K562 (cell line): ENCODE results near the gene ZNF549. TPM values are rescaled to one million over a fixed set of nuclear protein-coding genes. Genes with fewer than 3 reads are reported as not detected.

Source experiments
- CC2D1A ChIP-seq: fragments of 450-650 bp; IDR thresholded peaks from 2 replicates; pipeline ENCODE4 v1.6.1; 2017; ENCODE audit warnings: mild to moderate bottlenecking
- EGR1 ChIP-seq: fragments of 450-650 bp; conservative IDR thresholded peaks from 2 replicates; pipeline ENCODE4 v1.6.1; 2017; ENCODE audit warnings: mild to moderate bottlenecking
- ELF4 ChIP-seq: fragments of 450-650 bp; formaldehyde crosslinking; IDR thresholded peaks from 2 replicates; pipeline ENCODE4 v1.4.0; 2022; ENCODE audit warnings: missing genetic modification characterization
- FOXA3 ChIP-seq, 2 experiments: fragments of 450-650 bp in 1 of 2; sonication (generic) in 1 of 2; formaldehyde crosslinking; IDR thresholded peaks in 1 of 2; conservative IDR thresholded peaks in 1 of 2; 2 replicates each; pipeline versions ENCODE4 v1.4.0 to v1.8.0; 2020 to 2022; ENCODE audit warnings: mild to moderate bottlenecking in 2 of 2, missing genetic modification reagents in 1 of 2
- GABPB1 ChIP-seq: sonication (generic); formaldehyde crosslinking; IDR thresholded peaks from 2 replicates; pipeline ENCODE4 v1.8.0; 2022; ENCODE audit warnings: mild to moderate bottlenecking, missing genetic modification reagents
- HCFC1 ChIP-seq: IDR thresholded peaks from 2 replicates; pipeline ENCODE4 v1.6.1; 2012; ENCODE audit warnings: low read depth, low read length, improper control_type of control experiment
- HINFP ChIP-seq: fragments of 450-650 bp; conservative IDR thresholded peaks from 2 replicates; pipeline ENCODE4 v1.6.1; 2016; ENCODE audit warnings: missing genetic modification characterization, low read depth, mild to moderate bottlenecking, control low read depth, missing compliant biosample characterization
- HNRNPLL ChIP-seq: fragments of 200-400 bp; formaldehyde crosslinking; IDR thresholded peaks from 2 replicates; pipeline ENCODE4 v1.6.1; 2017; ENCODE audit warnings: low read length, low read depth, mild to moderate bottlenecking; ENCODE audit not compliant: poor library complexity, severe bottlenecking
- IRF1 ChIP-seq: sonication (generic); formaldehyde crosslinking; IDR thresholded peaks from 2 replicates; pipeline ENCODE4 v1.8.0; 2022; ENCODE audit warnings: missing genetic modification reagents, mild to moderate bottlenecking, borderline replicate concordance
- L3MBTL2 ChIP-seq: fragments of 450-650 bp; IDR thresholded peaks from 2 replicates; pipeline ENCODE4 v1.6.1; 2016; ENCODE audit warnings: mild to moderate bottlenecking, moderate library complexity
- MTA2 ChIP-seq: fragments of 450-650 bp; IDR thresholded peaks from 2 replicates; pipeline ENCODE4 v1.6.1; 2016; ENCODE audit warnings: low read depth
- NONO ChIP-seq, 2 experiments: fragments of 200-400 bp in 1 of 2; fragments of 450-650 bp in 1 of 2; formaldehyde crosslinking in 1 of 2; IDR thresholded peaks; 2 replicates each; pipeline ENCODE4 v1.6.1; 2017; ENCODE audit warnings: low read depth in 2 of 2, mild to moderate bottlenecking in 2 of 2, moderate library complexity in 2 of 2, low read length in 1 of 2
- NR2C1 ChIP-seq, 2 experiments: fragments of 450-650 bp; IDR thresholded peaks; 2 replicates each; pipeline ENCODE4 v1.6.1; 2017; ENCODE audit warnings: mild to moderate bottlenecking in 2 of 2, antibody characterized with exemption in 1 of 2, inconsistent platforms in 1 of 2, missing compliant biosample characterization in 1 of 2, missing genetic modification characterization in 1 of 2
- NR2F6 ChIP-seq: fragments of 450-650 bp; formaldehyde crosslinking; IDR thresholded peaks from 2 replicates; pipeline ENCODE4 v1.4.0; 2020; ENCODE audit warnings: mild to moderate bottlenecking
- POLR2G ChIP-seq: fragments of 200-400 bp; formaldehyde crosslinking; IDR thresholded peaks from 2 replicates; pipeline ENCODE4 v1.6.1; 2017; ENCODE audit warnings: low read depth, mild to moderate bottlenecking, antibody characterized with exemption, low read length, moderate library complexity
- PRPF4 ChIP-seq: fragments of 200-400 bp; formaldehyde crosslinking; IDR thresholded peaks from one replicate; pipeline ENCODE4 v1.6.1; 2017; ENCODE audit warnings: low read length, low read depth, mild to moderate bottlenecking; ENCODE audit not compliant: insufficient read depth, poor library complexity, severe bottlenecking
- RBM17 ChIP-seq: fragments of 200-400 bp; formaldehyde crosslinking; IDR thresholded peaks from 2 replicates; pipeline ENCODE4 v1.6.1; 2017; ENCODE audit warnings: low read depth, mild to moderate bottlenecking, low read length, borderline replicate concordance
- SIX5 ChIP-seq, 2 experiments: IDR thresholded peaks; 2 replicates each; pipeline ENCODE4 v1.6.1; 2011; ENCODE audit warnings: low read length in 2 of 2, borderline replicate concordance in 1 of 2, low read depth in 1 of 2, mild to moderate bottlenecking in 1 of 2, moderate library complexity in 1 of 2; ENCODE audit not compliant: insufficient read depth in 1 of 2
- SMAD3 ChIP-seq: fragments of 450-650 bp; formaldehyde crosslinking; conservative IDR thresholded peaks from 2 replicates; pipeline ENCODE4 v1.4.0; 2020; ENCODE audit warnings: mild to moderate bottlenecking
- SNRNP70 ChIP-seq: fragments of 200-400 bp; formaldehyde crosslinking; optimal IDR thresholded peaks from 2 replicates; pipeline ENCODE3; 2017; ENCODE audit warnings: low read depth, low read length
- SRSF9 ChIP-seq: fragments of 200-400 bp; formaldehyde crosslinking; IDR thresholded peaks from 2 replicates; pipeline ENCODE4 v1.6.1; 2017; ENCODE audit warnings: low read depth, low read length, borderline replicate concordance
- TBL1XR1 ChIP-seq, 2 experiments: IDR thresholded peaks; 2 replicates each; pipeline ENCODE4 v1.6.1; 2012; ENCODE audit warnings: improper control_type of control experiment in 2 of 2, low read length in 2 of 2, mild to moderate bottlenecking in 1 of 2
- ZBTB8A ChIP-seq: fragments of 450-650 bp; IDR thresholded peaks from 2 replicates; pipeline ENCODE4 v1.6.1; 2018; ENCODE audit warnings: mild to moderate bottlenecking, moderate library complexity; ENCODE audit not compliant: partially characterized antibody
- ZNF280A ChIP-seq: fragments of 450-650 bp; IDR thresholded peaks from 2 replicates; pipeline ENCODE4 v1.6.1; 2018; ENCODE audit warnings: mild to moderate bottlenecking, low read depth; ENCODE audit not compliant: partially characterized antibody
- ZNF282 ChIP-seq: sonication (generic); formaldehyde crosslinking; IDR thresholded peaks from 2 replicates; pipeline ENCODE4 v1.8.1; 2023; ENCODE audit warnings: missing genetic modification reagents
- polyA plus RNA-seq, 8 experiments: library from polyadenylated mRNA; depleted of rRNA in 4 of 8; stranded (reverse) in 5 of 8; unstranded in 3 of 8; fragments of >200 nt; fragmentation: Nextera tagmentation in 2 of 8; fragmentation: Illumina TruSeq in 1 of 8; extraction: Ambion mirVana in 2 of 8; extraction: Trizol in 1 of 8; gene quantifications; 2 replicates each; pipeline versions ENCODE4 v1.2.1 to v1.2.3, GENCODE V29; 2011 to 2014; ENCODE audit warnings: inconsistent platforms in 1 of 8, missing spikeins in 1 of 8
- total RNA-seq, 7 experiments: library from RNA; depleted of rRNA in 6 of 7; stranded (reverse); fragments of >200 nt in 6 of 7; fragmentation: Illumina TruSeq in 2 of 7; extraction: Trizol in 2 of 7; gene quantifications; 2 replicates each; pipeline versions ENCODE4 v1.2.1 to v1.2.3, GENCODE V29; 2011 to 2021; ENCODE audit warnings: low replicate concordance in 1 of 7

The ZNF549 gene
- total and polyA plus RNA-seq, 9 of the 15 experiments (the other 6 are each of a cell fraction or from before 2014, with no cell fraction given) = 0.03 to 0.68 (median 0.25) TPM

- TF ChIP-seq FOXA3 (CRISPR knock-in tag; conservative IDR thresholded peaks at IDR 0.05 in 1 of 2, IDR thresholded peaks at IDR 0.05 in 1 of 2) = no peak
- no peak for TF ChIP-seq ZNF280A
- TF ChIP-seq ZNF282 (CRISPR knock-in tag) = no peak
- no peak for TF ChIP-seq PRPF4
- no peak for TF ChIP-seq RBM17
- TF ChIP-seq ZBTB8A = no peak
- TF ChIP-seq CC2D1A = no peak
- peak; percentile 27 for TF ChIP-seq HNRNPLL
- TF ChIP-seq GABPB1 = no peak
- no peak for TF ChIP-seq NR2F6 (CRISPR knock-in tag)
- no peak for TF ChIP-seq HINFP
- no peak for TF ChIP-seq IRF1 (CRISPR knock-in tag)
- no peak for TF ChIP-seq SNRNP70
- no peak for TF ChIP-seq TBL1XR1 (IDR thresholded peaks at IDR 0.05; ENCODE audit: low read length in 2 of 2)
- no peak for TF ChIP-seq SRSF9
- TF ChIP-seq MTA2 = no peak
- TF ChIP-seq L3MBTL2 = peak; percentile 45; the same call in 1 of the 2 replicates
- no peak for TF ChIP-seq NONO (IDR thresholded peaks at IDR 0.05; ENCODE audit: low read depth in 2 of 2, low read length in 1 of 2)
- no peak for TF ChIP-seq NR2C1 (IDR thresholded peaks at IDR 0.05)
- TF ChIP-seq NR2C1 (tag; IDR thresholded peaks at IDR 0.05) = no peak
- no peak for TF ChIP-seq EGR1
- TF ChIP-seq POLR2G = peak; percentile 57
- peak; percentile 62 for TF ChIP-seq HCFC1
- no peak for TF ChIP-seq ELF4
- no peak for TF ChIP-seq SMAD3 (CRISPR knock-in tag)
- TF ChIP-seq SIX5 (IDR thresholded peaks at IDR 0.05; ENCODE audit: borderline replicate concordance in 1 of 2, insufficient read depth in 1 of 2, low read depth in 1 of 2, low read length in 2 of 2) = peak; percentile 5 to 17; a peak in 1 of 4 replicates
Measured at GRCh38 chr19:57527136-57527881, at the start of gene ZNF549 (continued).
